HepG2 (cell line): ENCODE measurements around the gene FBN2. TPM values are rescaled to one million over a fixed set of nuclear protein-coding genes. Genes with fewer than 3 reads are reported as not detected.

Source experiments
- ATAC-seq: fragments of 200-7000 bp; cut with Tn5 transposase; 3 replicates; pipeline ENCODE4 v1.9.1; 2020; ENCODE audit warnings: mild to moderate bottlenecking, moderate library complexity
- BruUV-seq: library from RNA; stranded (reverse); fragments of 400-500 nt; replicated peaks from 2 replicates; lab custom pipeline; 2021; lab: Mats Ljungman, UMichigan
- CTCF ChIA-PET: fragments of 300-600 bp; formaldehyde crosslinking; extraction: SDS; loops from one replicate; lab custom pipeline; 2021; ENCODE audit warnings: low total read pairs, inconsistent platforms, low intra/inter-chr PET ratio; lab: Yijun Ruan, JAX
- POLR2A ChIA-PET: fragments of 350-600 bp; sonication (Branson Sonifier 250); formaldehyde crosslinking; loops from one replicate; lab custom pipeline; 2020; ENCODE audit warnings: antibody characterized with exemption, inconsistent platforms; lab: Yijun Ruan, JAX
- DNase-seq: peaks from one replicate; pipeline ENCODE4 v3.0.0-alpha.2; 2015; ENCODE audit warnings: low spot score
- FAIRE-seq: peaks from 3 replicates; lab custom pipeline; 2011; peaks lifted over from hg19 to GRCh38; lab: Jason Lieb, UNC
- H2AFZ ChIP-seq: one replicate; pipeline ENCODE4 v1.6.1; 2011; ENCODE audit warnings: low read length, inconsistent platforms
- H3K27ac ChIP-seq: fragments of 300-600 bp; 3 replicates; pipeline ENCODE4 v1.8.0; 2011; ENCODE audit warnings: mixed run types, mild to moderate bottlenecking, mixed read lengths, low read length, inconsistent platforms; ENCODE audit not compliant: insufficient read depth; ENCODE audit errors: extremely low read length
- H3K27me3 ChIP-seq, 2 experiments: fragments of 200-600 bp in 1 of 2; 2 replicates in 1 of 2; 3 replicates in 1 of 2; pipeline versions ENCODE4 v1.6.0 to v1.8.0; 2011; ENCODE audit warnings: low read length in 2 of 2, mild to moderate bottlenecking in 2 of 2, moderate library complexity in 2 of 2, inconsistent platforms in 1 of 2; ENCODE audit not compliant: insufficient read depth in 2 of 2, control insufficient read depth in 1 of 2
- H3K36me3 ChIP-seq, 2 experiments: fragments of 200-600 bp in 1 of 2; replicated peaks in 1 of 2; 2 replicates in 1 of 2; 3 replicates in 1 of 2; pipeline versions ENCODE4 v1.5.1 to v1.8.0; 2011; ENCODE audit warnings: low read length in 2 of 2, inconsistent platforms in 1 of 2; ENCODE audit not compliant: insufficient read depth in 2 of 2, control insufficient read depth in 1 of 2
- H3K4me1 ChIP-seq: 2 replicates; pipeline ENCODE4 v1.5.1; 2012; ENCODE audit warnings: low read length, inconsistent platforms; ENCODE audit not compliant: insufficient read depth
- H3K4me2 ChIP-seq: 2 replicates; pipeline ENCODE4 v1.6.0; 2011; ENCODE audit warnings: low read depth, low read length, inconsistent platforms
- H3K4me3 ChIP-seq, 3 experiments: fragments of 200-600 bp in 1 of 3; sonication (generic), shearing (Covaris generic) in 1 of 3; replicated peaks in 1 of 3; 2 replicates each; pipeline ENCODE4 v1.5.1; 2011 to 2016; ENCODE audit warnings: low read length in 3 of 3, inconsistent platforms in 2 of 3, low read depth in 2 of 3, mild to moderate bottlenecking in 2 of 3, control low read depth in 1 of 3, mixed read lengths in 1 of 3; ENCODE audit not compliant: insufficient read depth in 1 of 3
- H3K79me2 ChIP-seq: one replicate; pipeline ENCODE4 v1.6.1; 2011; ENCODE audit warnings: low read length, inconsistent platforms; ENCODE audit not compliant: insufficient read depth
- H3K9ac ChIP-seq: 2 replicates; pipeline ENCODE4 v1.6.0; 2011; ENCODE audit warnings: mild to moderate bottlenecking, low read depth, low read length, inconsistent platforms; ENCODE audit not compliant: insufficient read depth
- H3K9me3 ChIP-seq: 2 replicates; pipeline ENCODE4 v1.5.1; 2012; ENCODE audit warnings: mild to moderate bottlenecking, low read length
- H4K20me1 ChIP-seq: 2 replicates; pipeline ENCODE4 v1.6.0; 2011; ENCODE audit warnings: inconsistent platforms, mild to moderate bottlenecking, low read length, moderate library complexity; ENCODE audit not compliant: insufficient read depth
- TCF12 ChIP-seq, 2 experiments: fragments of 450-650 bp in 1 of 2; sonication (generic) in 1 of 2; formaldehyde crosslinking in 1 of 2; IDR thresholded peaks; 2 replicates each; pipeline versions ENCODE4 v1.6.1 to v1.8.0; 2017 to 2022; ENCODE audit warnings: antibody characterized with exemption in 1 of 2, mild to moderate bottlenecking in 1 of 2, missing genetic modification reagents in 1 of 2, moderate library complexity in 1 of 2
- WGBS: methylation state at CpG from one replicate; pipeline ENCODE4 v1.1.6; 2017; ENCODE audit warnings: low lambda C conversion rate; 5-methylcytosine and 5-hydroxymethylcytosine counted together
- in situ Hi-C: cut with HindIII; loops from 2 replicates; pipeline ENCODE4 v1.10.0; 2017; ENCODE audit warnings: low pct_unique_long_range_greater_than_20kb; ENCODE audit not compliant: extremely low pct_ligation_motif_present
- intact Hi-C: fragments of 100-400 bp; cut with micrococcal nuclease; formaldehyde crosslinking; loops from one replicate; pipeline ENCODE4 v1.10.0; 2022; ENCODE audit not compliant: unreplicated experiment
- polyA plus RNA-seq, 8 experiments: library from polyadenylated mRNA; depleted of rRNA in 3 of 8; stranded (reverse) in 7 of 8; unstranded in 1 of 8; fragments of >200 nt; fragmentation: Illumina TruSeq in 4 of 8; extraction: Trizol in 4 of 8; gene quantifications; 2 replicates each; pipeline versions ENCODE4 v1.2.1 to v1.2.3, GENCODE V29; 2011 to 2016; ENCODE audit warnings: low read depth in 4 of 8, missing spikeins in 1 of 8, mixed read lengths in 1 of 8; ENCODE audit not compliant: insufficient read depth in 1 of 8
- total RNA-seq, 5 experiments: library from RNA; depleted of rRNA; stranded (reverse); fragments of >200 nt; fragmentation: Illumina TruSeq; extraction: Trizol; gene quantifications; 2 replicates each; pipeline ENCODE4 v1.2.3, GENCODE V29; 2016; ENCODE audit warnings: low read depth in 1 of 5
- TF ChIP-seq, protein P1 (sequence below): sonication (generic); formaldehyde crosslinking; IDR thresholded peaks from 2 replicates; pipeline ENCODE4 v1.4.0; 2020; ENCODE audit warnings: low read depth, missing genetic modification reagents
- TF ChIP-seq, protein P2 (sequence below): sonication (generic); formaldehyde crosslinking; IDR thresholded peaks from 2 replicates; pipeline ENCODE4 v1.5.0; 2020; ENCODE audit warnings: mild to moderate bottlenecking, missing genetic modification reagents, moderate library complexity

FBN2 gene
- total and polyA plus RNA-seq, 2 of the 13 experiments (the other 11 are each of a cell fraction or from before 2014, with no cell fraction given) = not detected

DNA sequence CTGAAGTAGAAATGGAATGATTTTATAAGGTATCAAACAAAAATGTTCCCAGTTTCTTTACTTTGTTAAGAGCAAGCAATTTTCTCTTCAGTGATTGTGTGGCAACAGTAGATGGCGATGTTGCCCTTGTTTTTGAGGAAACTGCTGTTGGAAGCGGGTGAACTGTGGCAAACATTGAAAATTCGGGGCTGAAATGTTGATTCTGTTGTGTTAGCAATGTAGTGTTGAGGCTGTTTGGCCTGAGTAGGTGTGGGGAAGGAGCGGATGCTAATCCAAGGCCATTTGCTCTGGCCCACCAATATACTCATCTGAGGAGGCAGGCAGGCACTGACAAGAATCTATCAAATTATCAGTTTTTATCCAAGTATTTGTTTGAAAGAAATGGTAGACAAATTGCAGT is 324.7 kb downstream of the FBN2 start (continued):
- TF ChIP-seq, protein P1, sequence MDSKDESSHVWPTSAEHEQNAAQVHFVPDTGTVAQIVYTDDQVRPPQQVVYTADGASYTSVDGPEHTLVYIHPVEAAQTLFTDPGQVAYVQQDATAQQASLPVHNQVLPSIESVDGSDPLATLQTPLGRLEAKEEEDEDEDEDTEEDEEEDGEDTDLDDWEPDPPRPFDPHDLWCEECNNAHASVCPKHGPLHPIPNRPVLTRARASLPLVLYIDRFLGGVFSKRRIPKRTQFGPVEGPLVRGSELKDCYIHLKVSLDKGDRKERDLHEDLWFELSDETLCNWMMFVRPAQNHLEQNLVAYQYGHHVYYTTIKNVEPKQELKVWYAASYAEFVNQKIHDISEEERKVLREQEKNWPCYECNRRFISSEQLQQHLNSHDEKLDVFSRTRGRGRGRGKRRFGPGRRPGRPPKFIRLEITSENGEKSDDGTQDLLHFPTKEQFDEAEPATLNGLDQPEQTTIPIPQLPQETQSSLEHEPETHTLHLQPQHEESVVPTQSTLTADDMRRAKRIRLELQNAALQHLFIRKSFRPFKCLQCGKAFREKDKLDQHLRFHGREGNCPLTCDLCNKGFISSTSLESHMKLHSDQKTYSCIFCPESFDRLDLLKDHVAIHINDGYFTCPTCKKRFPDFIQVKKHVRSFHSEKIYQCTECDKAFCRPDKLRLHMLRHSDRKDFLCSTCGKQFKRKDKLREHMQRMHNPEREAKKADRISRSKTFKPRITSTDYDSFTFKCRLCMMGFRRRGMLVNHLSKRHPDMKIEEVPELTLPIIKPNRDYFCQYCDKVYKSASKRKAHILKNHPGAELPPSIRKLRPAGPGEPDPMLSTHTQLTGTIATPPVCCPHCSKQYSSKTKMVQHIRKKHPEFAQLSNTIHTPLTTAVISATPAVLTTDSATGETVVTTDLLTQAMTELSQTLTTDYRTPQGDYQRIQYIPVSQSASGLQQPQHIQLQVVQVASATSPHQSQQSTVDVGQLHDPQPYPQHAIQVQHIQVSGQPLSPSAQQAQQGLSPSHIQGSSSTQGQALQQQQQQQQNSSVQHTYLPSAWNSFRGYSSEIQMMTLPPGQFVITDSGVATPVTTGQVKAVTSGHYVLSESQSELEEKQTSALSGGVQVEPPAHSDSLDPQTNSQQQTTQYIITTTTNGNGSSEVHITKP = no peak
- TF ChIP-seq, protein P2, sequence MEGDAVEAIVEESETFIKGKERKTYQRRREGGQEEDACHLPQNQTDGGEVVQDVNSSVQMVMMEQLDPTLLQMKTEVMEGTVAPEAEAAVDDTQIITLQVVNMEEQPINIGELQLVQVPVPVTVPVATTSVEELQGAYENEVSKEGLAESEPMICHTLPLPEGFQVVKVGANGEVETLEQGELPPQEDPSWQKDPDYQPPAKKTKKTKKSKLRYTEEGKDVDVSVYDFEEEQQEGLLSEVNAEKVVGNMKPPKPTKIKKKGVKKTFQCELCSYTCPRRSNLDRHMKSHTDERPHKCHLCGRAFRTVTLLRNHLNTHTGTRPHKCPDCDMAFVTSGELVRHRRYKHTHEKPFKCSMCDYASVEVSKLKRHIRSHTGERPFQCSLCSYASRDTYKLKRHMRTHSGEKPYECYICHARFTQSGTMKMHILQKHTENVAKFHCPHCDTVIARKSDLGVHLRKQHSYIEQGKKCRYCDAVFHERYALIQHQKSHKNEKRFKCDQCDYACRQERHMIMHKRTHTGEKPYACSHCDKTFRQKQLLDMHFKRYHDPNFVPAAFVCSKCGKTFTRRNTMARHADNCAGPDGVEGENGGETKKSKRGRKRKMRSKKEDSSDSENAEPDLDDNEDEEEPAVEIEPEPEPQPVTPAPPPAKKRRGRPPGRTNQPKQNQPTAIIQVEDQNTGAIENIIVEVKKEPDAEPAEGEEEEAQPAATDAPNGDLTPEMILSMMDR (CRISPR knock-in tag) = peak; percentile 82
- TF ChIP-seq, all 625 proteins: peak for 4

DNA sequence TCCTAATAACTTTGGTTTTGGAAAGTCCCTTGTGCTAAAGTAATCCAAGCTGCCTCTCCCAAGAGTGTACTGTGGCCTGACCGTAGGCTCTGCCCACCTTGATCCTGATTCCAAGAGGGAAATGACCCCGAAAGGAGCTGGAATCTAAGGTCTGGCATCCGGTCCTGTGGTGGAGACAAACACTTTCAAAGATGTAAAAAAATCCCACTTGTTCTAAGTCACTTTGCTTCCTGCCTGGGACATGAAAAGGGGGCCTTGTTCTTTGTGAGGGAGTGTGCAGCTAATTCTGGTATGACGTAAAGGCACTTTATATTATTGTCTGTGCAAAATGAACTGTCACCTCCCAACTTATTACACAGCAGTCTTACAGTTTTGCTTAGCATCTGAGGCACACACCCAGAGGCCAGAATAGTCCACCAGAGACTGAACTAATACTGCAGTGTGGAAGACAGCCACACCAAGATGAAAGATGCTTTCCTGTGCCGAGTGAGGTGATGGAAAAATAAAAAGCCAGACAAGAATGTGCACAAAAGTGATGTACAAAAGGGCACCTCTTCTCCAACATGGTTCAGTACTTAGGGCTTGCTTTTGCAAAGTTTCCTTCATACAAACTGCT is 325.7 kb downstream of the FBN2 start:
- Histone ChIP-seq H3K79me2 (no peaks in the 10 kb centered on the region), H3K9ac (no peak overlapping the region), H3K36me3 (no peaks in the 10 kb centered on the region), H3K4me1 (peaks cover 14% of the 10 kb centered on the region), H3K27ac (no peak overlapping the region), H4K20me1 (no peaks in the 10 kb centered on the region), H3K9me3 (no peaks in the 10 kb centered on the region), H3K4me3 (no peak overlapping the region), H2AFZ (peak overlapping the region; percentile 50), H3K4me2 (peak overlapping the region; percentile 18; the same call in 1 of the 2 replicates), H3K27me3 (peaks cover 0 to 4% of the 10 kb centered on the region in 2 experiments; a peak in 2 of 5 replicates)
- WGBS = 5% methylated on average over 5 of the region's 5 CpGs
- intact Hi-C loops (loop anchor here (5.0 kb wide), 2 partner anchors 630 to 1640 kb away; no protein-coding TSS in a partner anchor), in situ Hi-C loops (loop anchor here (5.0 to 25.0 kb wide), 5 partner anchors 285 to 1553 kb away; no protein-coding TSS in a partner anchor)
- BruUV-seq = no TSS peak
- ChIA-PET POLR2A (no interaction called here), CTCF (interaction anchor here (1.7 to 2.3 kb wide), 3 partner anchors 286 to 1555 kb away, joined by 11 to 12 read pairs (median 12); no protein-coding TSS in a partner anchor)
- ATAC-seq (no peak), FAIRE-seq (no peak), DNase-seq (no peak)
- TF ChIP-seq TCF12 (IDR thresholded peaks at IDR 0.05) (no peak), TCF12 (CRISPR knock-in tag; IDR thresholded peaks at IDR 0.05) (no peak)
